ENCODE results near the gene HAO2. TPM values are rescaled to one million over a fixed set of nuclear protein-coding genes. Genes with fewer than 3 reads are reported as not detected.
"Not testable (repeated sequence)": the region's sequence is repeated elsewhere in the genome, so short reads cannot be mapped to it uniquely, and the experiment has no call there.

The HAO2 gene
- total RNA-seq: not detected
- long read RNA-seq: 0 reads

- ATAC-seq (no peak), DNase-seq (no peak)
- intact Hi-C loops (cut with micrococcal nuclease): loop anchor here (10.0 kb wide), 1 partner anchor 94 kb away; no protein-coding TSS in a partner anchor
Measured at GRCh38 chr1:119368554-119368953, at the start of gene HAO2. Gene HAO2, plus strand, starts transcription at chr1:119368785. Its CDS starts 12,301 bp downstream, at chr1:119381086.

DNA sequence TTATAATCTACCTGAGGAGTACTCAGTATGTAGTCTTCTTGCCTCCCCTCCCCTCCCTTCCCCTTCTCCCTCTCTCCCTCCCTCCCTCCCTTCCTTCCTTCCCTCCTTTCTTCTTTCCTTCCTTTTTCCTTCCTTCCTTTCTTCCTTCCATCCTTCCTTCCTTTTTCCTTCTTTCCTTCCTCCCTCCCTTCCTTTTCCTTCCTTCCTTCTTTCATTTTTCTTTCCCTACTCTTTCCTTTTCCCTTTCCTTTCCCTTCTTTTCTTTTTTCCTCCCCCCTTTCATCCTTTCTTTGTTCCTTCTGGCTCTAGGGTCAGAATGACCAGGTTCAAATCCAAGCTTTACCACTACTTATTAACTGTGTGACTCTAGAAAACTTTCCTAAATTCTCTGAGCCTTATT, 48.5 kb upstream of the HAO2 start:
- intact Hi-C loops (cut with micrococcal nuclease): no loop called here
- DNase-seq (no peak), ATAC-seq (no peak)

- DNase-seq: no peak
- intact Hi-C loops (cut with micrococcal nuclease): no loop called here
- no peak for ATAC-seq
Measured at GRCh38 chr1:119321666-119322419, 46.7 kb upstream of the HAO2 start.

GRCh38 chr1:119323216-119323982, 45.2 kb upstream of the HAO2 start:
- DNase-seq (no peak), ATAC-seq (peak; percentile 73)
- intact Hi-C loops (cut with micrococcal nuclease): no loop called here

- intact Hi-C loops (cut with micrococcal nuclease): no loop called here
- ATAC-seq (no peak), DNase-seq (no peak)
Measured at GRCh38 chr1:119324198-119324597, 44.4 kb upstream of the HAO2 start.

GRCh38 chr1:119326251-119326650, 42.3 kb upstream of the HAO2 start:
- intact Hi-C loops (cut with micrococcal nuclease): no loop called here
- DNase-seq (no peak), ATAC-seq (no peak)

DNA sequence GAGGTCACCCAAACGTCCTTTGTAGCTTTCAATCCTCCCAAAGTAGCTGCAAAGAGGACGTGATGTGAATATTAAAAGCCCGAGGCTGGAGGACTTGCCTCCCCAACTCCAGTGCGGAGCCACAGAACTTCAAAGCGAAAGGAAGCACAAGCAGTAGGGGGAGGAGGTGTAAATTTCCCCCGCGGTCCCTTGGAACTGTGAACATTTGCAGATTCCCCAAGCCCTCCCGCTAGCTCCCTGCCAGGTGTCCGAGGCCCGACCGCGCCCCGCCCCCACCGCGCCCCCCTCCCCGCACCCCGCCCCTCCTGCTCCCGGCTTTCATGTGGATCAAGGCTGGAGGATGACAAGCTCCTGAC, 41.5 kb upstream of the HAO2 start:
- no peak for DNase-seq
- no peak for ATAC-seq
- intact Hi-C loops (cut with micrococcal nuclease): no loop called here

- intact Hi-C loops (cut with micrococcal nuclease): no loop called here
- DNase-seq: peak; percentile 40
- ATAC-seq: peak; percentile 51
Measured at GRCh38 chr1:119327450-119328155, 41.0 kb upstream of the HAO2 start.

- intact Hi-C loops (cut with micrococcal nuclease): no loop called here
- no peak for DNase-seq
- ATAC-seq: no peak
Measured at GRCh38 chr1:119329541-119330461, 38.8 kb upstream of the HAO2 start.

DNA sequence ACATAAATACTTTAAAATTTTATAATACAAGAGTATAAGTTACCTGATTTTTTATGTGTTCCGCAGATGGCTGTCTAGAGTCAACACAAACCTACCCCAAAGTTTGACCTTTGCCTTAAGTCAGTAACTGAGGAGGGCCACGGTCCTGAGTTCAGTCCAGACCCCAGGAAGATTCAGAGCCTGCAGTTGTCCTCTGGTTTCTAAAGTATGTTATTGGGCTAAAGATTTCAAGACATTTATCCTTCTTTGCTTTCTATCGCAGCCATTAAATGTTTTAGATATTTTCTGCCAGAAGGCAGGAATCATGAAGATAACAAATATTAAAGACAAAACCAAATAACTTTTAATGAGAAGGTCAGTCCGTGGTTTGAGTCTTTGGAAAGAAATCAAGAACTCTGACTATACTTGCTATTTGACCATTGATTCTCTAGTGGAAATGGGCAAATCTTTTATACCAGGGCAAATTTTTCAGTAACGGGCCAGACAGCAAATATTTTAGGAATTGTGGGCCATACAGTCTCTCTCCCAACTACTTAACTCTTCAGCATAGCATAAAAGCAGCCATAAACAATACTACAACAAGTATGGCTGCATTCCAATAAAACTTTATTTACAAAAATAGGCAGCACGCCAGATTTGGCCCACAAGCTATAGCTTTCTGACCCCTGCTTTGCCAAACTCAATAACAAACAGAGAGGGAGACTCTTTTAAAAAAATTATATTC, 38.0 kb upstream of the HAO2 start:
- intact Hi-C loops (cut with micrococcal nuclease): no loop called here
- no peak for ATAC-seq
- DNase-seq: no peak

GRCh38 chr1:119331190-119331515, 37.4 kb upstream of the HAO2 start:
- DNase-seq: no peak
- ATAC-seq: no peak
- intact Hi-C loops (cut with micrococcal nuclease): no loop called here

DNA sequence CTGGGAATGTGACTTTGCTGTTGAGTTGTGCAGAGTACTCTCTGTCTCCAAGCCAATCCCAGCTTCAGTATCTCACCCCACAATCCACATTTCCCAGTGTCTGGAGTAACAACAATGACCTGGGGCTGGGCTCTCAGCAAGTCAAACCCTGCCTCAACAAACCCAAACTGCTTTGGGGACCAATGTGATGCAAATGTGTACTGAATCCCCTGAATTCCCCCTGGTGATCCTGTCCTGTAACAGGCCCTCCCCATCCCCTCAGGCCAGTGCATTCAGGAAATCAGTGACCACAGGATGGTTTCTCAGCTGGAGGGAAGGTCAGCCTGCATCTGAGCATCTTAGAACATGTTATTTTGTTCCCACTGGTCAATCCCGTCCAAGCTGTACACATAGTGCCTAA, 36.7 kb upstream of the HAO2 start:
- no peak for ATAC-seq
- intact Hi-C loops (cut with micrococcal nuclease): no loop called here
- DNase-seq: no peak

- DNase-seq (no peak), ATAC-seq (no peak)
- intact Hi-C loops (cut with micrococcal nuclease): no loop called here
Measured at GRCh38 chr1:119332622-119333021, 36.0 kb upstream of the HAO2 start.

DNA sequence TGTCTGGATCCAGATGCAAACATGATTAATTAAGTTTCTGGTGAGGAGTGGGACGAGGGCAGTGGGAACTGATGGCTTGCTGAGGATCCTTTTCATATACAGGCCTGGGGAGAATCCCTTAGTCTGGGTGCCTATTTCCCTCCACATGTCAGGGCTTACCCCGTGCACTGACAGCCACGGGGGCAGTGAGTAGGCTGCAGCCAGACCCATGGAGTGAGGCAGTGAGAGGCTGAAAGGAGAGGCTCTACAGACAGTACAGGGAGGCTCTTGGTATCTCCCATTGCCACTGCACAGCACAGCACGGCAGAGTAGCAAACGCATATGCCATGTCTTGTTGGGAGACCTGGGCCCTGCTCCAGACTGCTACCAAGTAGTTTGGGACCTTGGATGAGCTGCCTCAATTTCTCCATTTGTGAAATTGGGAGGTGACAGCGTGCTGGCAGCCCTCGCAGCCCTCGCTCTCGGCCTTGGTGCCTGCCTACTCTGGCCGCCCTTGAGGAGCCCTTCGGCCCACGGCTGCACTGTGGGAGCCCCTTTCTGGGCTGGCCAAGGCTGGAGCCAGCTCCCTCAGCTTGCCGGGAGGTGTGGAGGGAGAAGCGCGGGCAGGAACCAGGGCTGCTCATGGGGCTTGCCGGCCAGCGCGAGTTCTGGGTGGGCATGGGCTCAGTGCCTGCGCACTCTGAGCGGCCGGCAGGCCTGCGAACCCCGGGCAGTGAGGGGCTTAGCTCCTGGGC, 35.3 kb upstream of the HAO2 start:
- intact Hi-C loops (cut with micrococcal nuclease): no loop called here
- ATAC-seq (no peak), DNase-seq (no peak)

DNA sequence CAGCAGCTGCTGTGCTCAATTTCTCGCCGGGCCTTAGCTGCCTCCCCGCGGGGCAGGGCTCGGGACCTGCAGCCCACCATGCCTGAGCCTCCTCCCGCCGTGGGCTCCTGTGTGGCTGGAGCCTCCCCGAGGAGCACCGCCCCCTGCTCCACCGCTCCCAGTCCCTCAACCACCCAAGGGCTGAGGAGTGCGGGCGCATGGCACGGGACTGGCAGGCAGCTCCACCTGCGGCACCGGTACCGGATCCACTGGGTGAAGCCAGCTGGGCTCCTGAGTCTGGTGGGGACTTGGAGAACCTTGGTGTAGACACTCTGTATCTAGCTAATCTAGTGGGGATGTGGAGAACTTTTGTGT, 34.7 kb upstream of the HAO2 start:
- ATAC-seq; intact Hi-C loops (cut with micrococcal nuclease): not testable (repeated sequence)

GRCh38 chr1:119336848-119337247, 31.7 kb upstream of the HAO2 start:
- ATAC-seq: no peak
- intact Hi-C loops (cut with micrococcal nuclease): no loop called here

More for the DNA sequence above, 34.7 kb upstream of the HAO2 start:
- DNase-seq: not testable (repeated sequence)

GRCh38 chr1:119338004-119338403, 30.6 kb upstream of the HAO2 start:
- intact Hi-C loops (cut with micrococcal nuclease): no loop called here
- DNase-seq: no peak
- no peak for ATAC-seq

More at GRCh38 chr1:119336848-119337247, 31.7 kb upstream of the HAO2 start:
- DNase-seq: no peak

DNA sequence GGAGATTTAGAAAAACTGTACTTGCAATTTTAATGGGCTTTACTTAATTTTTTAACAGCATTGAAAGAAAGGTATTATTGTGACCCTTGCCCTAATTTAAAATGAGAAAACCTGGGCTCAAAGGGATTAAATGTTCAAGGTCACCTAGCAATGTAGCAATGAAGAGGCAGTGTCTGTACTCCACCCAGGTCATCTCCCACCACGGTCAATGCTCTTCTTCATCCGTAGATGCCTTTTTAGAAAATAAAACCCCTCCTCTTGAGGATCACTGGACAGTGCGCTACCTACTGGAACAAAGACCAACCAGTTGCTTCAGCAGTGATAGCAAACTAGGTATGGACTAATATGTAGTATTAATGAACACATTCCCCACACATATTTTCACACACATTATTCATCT, 29.8 kb upstream of the HAO2 start:
- DNase-seq (no peak), ATAC-seq (no peak)
- intact Hi-C loops (cut with micrococcal nuclease): no loop called here
